ENCODE data around the gene HES7. TPM values are rescaled to one million over a fixed set of nuclear protein-coding genes. Genes with fewer than 3 reads are reported as not detected.

The HES7 gene
- total RNA-seq, 2 donors from 2014 or later = 0.34 TPM; not detected in 1

DNA sequence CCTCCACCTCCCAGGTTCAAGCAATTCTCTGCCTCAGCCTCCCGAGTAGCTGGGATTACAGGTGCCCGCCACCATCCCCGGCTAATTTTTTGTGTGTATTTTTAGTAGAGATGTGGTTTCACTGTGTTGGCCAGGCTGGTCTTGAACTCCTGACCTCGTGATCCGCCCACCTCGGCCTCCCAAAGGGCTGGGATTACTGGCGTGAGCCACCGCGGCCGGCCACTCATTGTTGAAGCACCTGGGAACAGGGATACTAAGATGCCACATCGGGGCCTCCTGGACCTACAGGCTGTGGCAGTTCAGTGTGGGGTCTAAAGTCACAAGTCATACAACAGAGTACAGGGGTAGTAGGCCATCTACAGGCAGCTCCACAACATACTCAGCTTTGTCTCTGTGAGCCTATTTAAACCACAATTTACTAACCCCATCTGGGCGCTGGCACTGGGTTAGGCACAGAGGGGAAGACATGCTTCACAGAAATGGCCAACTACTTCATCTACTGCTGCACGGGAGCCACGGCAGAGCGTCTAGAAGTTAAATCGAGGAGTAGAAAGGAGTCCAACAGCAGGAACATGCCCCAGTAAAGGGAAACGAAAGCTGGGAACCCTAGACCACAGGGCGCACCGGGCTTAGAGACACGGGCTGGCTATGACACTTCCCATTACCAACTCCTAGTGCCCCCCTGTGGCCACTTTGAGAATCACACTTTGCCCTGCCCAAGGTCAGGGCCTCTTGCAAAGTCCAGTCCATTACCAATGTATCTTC is 34.5 kb upstream of the HES7 start:
- Histone ChIP-seq H3K4me3 (no peak overlapping the region), H3K36me3 (peaks cover 0 to 8% of the 10 kb centered on the region in 2 donors), H3K9me3 (no peaks in the 10 kb centered on the region), H3K4me1 (replicated peaks) (peaks cover 21% of the 10 kb centered on the region), H3K27ac (peak overlapping the region; percentile 100), H3K27me3 (replicated peaks; ENCODE audit: insufficient read depth) (no peaks in the 10 kb centered on the region)
- intact Hi-C loops (cut with DNase I) = loop anchor here (10.0 kb wide), 1 partner anchor 314 kb away; no protein-coding TSS in a partner anchor
- TF ChIP-seq POLR2AphosphoS5 (IDR thresholded peaks at IDR 0.05) = peak; percentile 83
- TF ChIP-seq POLR2A (IDR thresholded peaks at IDR 0.05) = no peak
- TF ChIP-seq, protein P1, sequence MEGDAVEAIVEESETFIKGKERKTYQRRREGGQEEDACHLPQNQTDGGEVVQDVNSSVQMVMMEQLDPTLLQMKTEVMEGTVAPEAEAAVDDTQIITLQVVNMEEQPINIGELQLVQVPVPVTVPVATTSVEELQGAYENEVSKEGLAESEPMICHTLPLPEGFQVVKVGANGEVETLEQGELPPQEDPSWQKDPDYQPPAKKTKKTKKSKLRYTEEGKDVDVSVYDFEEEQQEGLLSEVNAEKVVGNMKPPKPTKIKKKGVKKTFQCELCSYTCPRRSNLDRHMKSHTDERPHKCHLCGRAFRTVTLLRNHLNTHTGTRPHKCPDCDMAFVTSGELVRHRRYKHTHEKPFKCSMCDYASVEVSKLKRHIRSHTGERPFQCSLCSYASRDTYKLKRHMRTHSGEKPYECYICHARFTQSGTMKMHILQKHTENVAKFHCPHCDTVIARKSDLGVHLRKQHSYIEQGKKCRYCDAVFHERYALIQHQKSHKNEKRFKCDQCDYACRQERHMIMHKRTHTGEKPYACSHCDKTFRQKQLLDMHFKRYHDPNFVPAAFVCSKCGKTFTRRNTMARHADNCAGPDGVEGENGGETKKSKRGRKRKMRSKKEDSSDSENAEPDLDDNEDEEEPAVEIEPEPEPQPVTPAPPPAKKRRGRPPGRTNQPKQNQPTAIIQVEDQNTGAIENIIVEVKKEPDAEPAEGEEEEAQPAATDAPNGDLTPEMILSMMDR (IDR thresholded peaks at IDR 0.05) = peak; percentile 80 to 98 (median 96)
- DNase-seq (ENCODE audit: low spot score) = peak; percentile 90
- WGBS = 51% methylated on average over 20 of the region's 20 CpGs

DNA sequence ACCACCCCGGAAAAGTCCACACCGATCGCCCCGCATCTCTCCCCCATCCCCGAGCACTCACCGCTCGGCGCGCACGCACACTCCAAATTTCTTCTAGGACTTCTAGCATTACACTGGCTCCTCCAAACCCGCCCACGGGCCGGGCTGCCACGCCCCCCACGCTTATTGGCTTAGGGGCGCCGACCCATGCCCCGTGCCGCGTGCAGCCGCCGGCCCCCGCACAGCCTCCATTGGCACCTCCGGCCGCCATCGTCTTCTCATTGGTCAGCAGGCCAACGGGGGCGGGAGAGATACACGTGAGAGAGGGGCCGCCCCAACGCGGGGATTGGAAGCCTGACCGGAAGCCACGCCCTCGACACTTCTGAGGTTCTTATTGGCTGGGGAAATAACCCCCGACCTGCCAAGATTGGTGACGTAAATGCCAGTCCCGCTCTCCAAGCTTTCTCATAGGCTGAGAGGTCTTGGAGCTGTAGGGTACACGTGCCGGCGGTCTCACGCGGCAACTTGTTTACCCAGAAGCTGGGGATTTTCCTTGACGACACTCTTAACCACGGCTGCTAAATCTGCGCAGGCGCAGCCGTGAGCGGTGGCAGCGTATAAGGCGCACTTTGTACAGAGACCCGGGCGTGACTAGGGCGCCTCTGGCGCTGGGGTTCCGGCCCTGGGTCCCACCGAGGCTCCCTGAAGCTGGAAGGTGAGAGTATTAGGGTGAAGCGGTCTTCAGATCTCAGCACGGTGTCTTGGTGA is 32.5 kb upstream of the HES7 start:
- peaks cover 0 to 8% of the 10 kb centered on the region in 2 donors for H3K36me3 ChIP-seq

GRCh38 chr17:8155996-8156245 is 32.0 kb upstream of the HES7 start:
- WGBS = 0% methylated on average over 11 of the region's 11 CpGs
- peak overlapping the region; percentile 71 to 95 for H3K4me3 ChIP-seq
- TF ChIP-seq POLR2AphosphoS5 (IDR thresholded peaks at IDR 0.05) = no peak
- TF ChIP-seq, protein P1 (IDR thresholded peaks at IDR 0.05) = no peak
- no peak for TF ChIP-seq POLR2A (IDR thresholded peaks at IDR 0.05)
- peaks cover 0 to 8% of the 10 kb centered on the region in 2 donors for H3K36me3 ChIP-seq
- H3K9me3 ChIP-seq = no peaks in the 10 kb centered on the region
- peaks cover 20% of the 10 kb centered on the region for H3K4me1 ChIP-seq (replicated peaks)
- intact Hi-C loops (cut with DNase I) = loop anchor here (10.0 kb wide), 1 partner anchor 311 kb away; no protein-coding TSS in a partner anchor
- no peak for DNase-seq (ENCODE audit: low spot score)
- H3K27me3 ChIP-seq (replicated peaks; ENCODE audit: insufficient read depth) = no peaks in the 10 kb centered on the region
- H3K27ac ChIP-seq = peak overlapping the region; percentile 100

More for the DNA sequence above, 32.5 kb upstream of the HES7 start:
- intact Hi-C loops (cut with DNase I) = loop anchor here (10.0 kb wide), 1 partner anchor 312 kb away; no protein-coding TSS in a partner anchor
- peak; percentile 100 for TF ChIP-seq POLR2A (IDR thresholded peaks at IDR 0.05)
- TF ChIP-seq POLR2AphosphoS5 (IDR thresholded peaks at IDR 0.05) = peak; percentile 99
- TF ChIP-seq, protein P1 (IDR thresholded peaks at IDR 0.05) = peak in 1 of 4 experiments; percentile 40
- Histone ChIP-seq H3K27me3 (replicated peaks; ENCODE audit: insufficient read depth) (no peaks in the 10 kb centered on the region), H3K27ac (peak overlapping the region; percentile 100), H3K4me3 (peak overlapping the region; percentile 71 to 95), H3K4me1 (replicated peaks) (peaks cover 25% of the 10 kb centered on the region), H3K9me3 (no peaks in the 10 kb centered on the region)
- peak; percentile 100 for DNase-seq (ENCODE audit: low spot score)
- under 1% methylated on average over 50 of the region's 59 CpGs for WGBS

DNA sequence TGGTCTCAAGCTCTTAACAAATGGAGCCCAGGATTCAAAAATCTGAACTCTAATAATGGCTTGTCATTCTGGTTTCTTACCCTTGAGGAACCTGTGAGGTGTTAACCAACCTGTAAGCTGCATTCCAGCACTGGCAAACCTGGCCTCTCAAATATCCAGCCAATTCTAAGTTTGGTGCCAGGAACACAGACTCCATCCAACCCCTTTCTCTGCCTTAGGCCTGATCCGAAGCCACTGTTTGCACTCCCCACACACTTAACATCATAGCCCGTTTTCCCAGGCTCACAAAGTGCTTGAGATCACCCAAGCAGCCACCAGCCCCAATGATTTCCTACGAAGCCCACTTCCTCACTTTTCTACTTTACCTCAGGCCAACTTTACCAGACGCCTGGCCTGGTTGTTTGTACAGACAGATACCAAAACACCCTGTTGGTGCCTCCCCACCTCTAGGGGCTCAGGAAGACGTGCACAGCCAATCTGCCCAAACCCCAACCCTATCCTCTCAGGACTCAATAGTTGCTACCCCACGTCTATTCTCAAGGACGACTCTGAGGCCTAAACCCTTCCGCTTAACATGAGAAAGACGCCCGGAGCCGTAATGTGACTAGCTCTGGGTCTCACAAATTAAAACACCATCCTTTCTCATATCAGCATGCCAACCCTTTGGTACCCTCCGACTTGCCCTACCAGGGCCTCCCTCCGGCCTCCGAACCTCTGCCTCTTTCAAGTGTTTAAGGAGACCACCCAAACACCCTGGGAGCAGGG is 31.5 kb upstream of the HES7 start:
- Histone ChIP-seq H3K4me1 (replicated peaks) (peaks cover 22% of the 10 kb centered on the region), H3K9me3 (no peaks in the 10 kb centered on the region), H3K4me3 (peak overlapping the region; percentile 71 to 95), H3K27me3 (replicated peaks; ENCODE audit: insufficient read depth) (no peaks in the 10 kb centered on the region), H3K36me3 (peaks cover 0 to 12% of the 10 kb centered on the region in 2 donors), H3K27ac (peak overlapping the region; percentile 100)
- 9% methylated on average over 14 of the region's 14 CpGs for WGBS
- TF ChIP-seq POLR2AphosphoS5 (IDR thresholded peaks at IDR 0.05) (peak; percentile 56), POLR2A (IDR thresholded peaks at IDR 0.05) (peak; percentile 29)
- TF ChIP-seq, protein P1 (IDR thresholded peaks at IDR 0.05) = peak in 1 of 4 experiments; percentile 10
- DNase-seq (ENCODE audit: low spot score) = peak; percentile 72
- intact Hi-C loops (cut with DNase I) = loop anchor here (10.0 kb wide), 1 partner anchor 311 kb away; no protein-coding TSS in a partner anchor
